HCT116 (cell line): ENCODE results near the gene LRRC9. TPM values are rescaled to one million over a fixed set of nuclear protein-coding genes. Genes with fewer than 3 reads are reported as not detected.

Experiments used
- ATAC-seq: fragments of 200-7000 bp; cut with Tn5 transposase; 2 replicates; pipeline ENCODE4 v1.9.1; 2020; ENCODE audit warnings: mild to moderate bottlenecking, moderate library complexity
- BruUV-seq: library from RNA; stranded (reverse); fragments of 400-500 nt; replicated peaks from 2 replicates; lab custom pipeline; 2021; lab: Mats Ljungman, UMichigan
- CTCF ChIA-PET: fragments of 300-600 bp; sonication (Branson Sonifier 250); formaldehyde crosslinking; loops from one replicate; lab custom pipeline; 2021; ENCODE audit warnings: antibody characterized with exemption; lab: Charles Lee
- POLR2A ChIA-PET: fragments of 300-600, 350-600 bp; sonication (Branson Sonifier 250); formaldehyde crosslinking; loops from one replicate; lab custom pipeline; 2021; ENCODE audit warnings: antibody characterized with exemption; lab: Charles Lee
- RAD21 ChIA-PET, 2 experiments: fragments of 300-600 bp; sonication (Branson Sonifier 250); formaldehyde crosslinking; loops; one replicate each; lab custom pipeline; 2023; ENCODE audit warnings: low total read pairs in 2 of 2; ENCODE audit not compliant: uncharacterized antibody in 2 of 2, unreplicated experiment in 2 of 2, low non-redundant PET in 1 of 2; lab: Charles Lee
- DNase-seq: peaks from one replicate; pipeline ENCODE4 v3.0.0-alpha.2; 2010; ENCODE audit warnings: low read depth, low spot score
- H2AFZ ChIP-seq: fragments of 200-600 bp; shearing (Covaris generic), sonication (generic); 2 replicates; pipeline ENCODE4 v1.6.1; 2017; ENCODE audit warnings: low read depth, mixed run types, mixed read lengths, antibody characterized with exemption, low read length; ENCODE audit not compliant: poor library complexity, severe bottlenecking
- H3K27ac ChIP-seq: 2 replicates; pipeline ENCODE4 v1.5.1; 2012; ENCODE audit warnings: low read depth, low read length
- H3K27me3 ChIP-seq: fragments of 200-600 bp; sonication (generic); 2 replicates; pipeline ENCODE4 v1.6.1; 2016; ENCODE audit warnings: mixed run types, low read length, mixed read lengths; ENCODE audit not compliant: insufficient read depth
- H3K36me3 ChIP-seq, 2 experiments: fragments of 200-500 bp in 1 of 2; fragments of 200-600 bp in 1 of 2; sonication (Bioruptor generic) in 1 of 2; sonication (generic) in 1 of 2; 2 replicates each; pipeline versions ENCODE4 v1.5.1 to v1.6.1; 2014 to 2016; ENCODE audit warnings: low read length in 2 of 2, inconsistent platforms in 1 of 2, mixed read lengths in 1 of 2, mixed run types in 1 of 2; ENCODE audit not compliant: insufficient read depth in 2 of 2, control insufficient read depth in 1 of 2
- H3K4me1 ChIP-seq, 2 experiments: fragments of 200-600 bp in 1 of 2; sonication (generic) in 1 of 2; 2 replicates each; pipeline versions ENCODE4 v1.5.1 to v1.6.1; 2012 to 2017; ENCODE audit warnings: low read length in 2 of 2, inconsistent platforms in 1 of 2, mild to moderate bottlenecking in 1 of 2, mixed read lengths in 1 of 2, mixed run types in 1 of 2, moderate library complexity in 1 of 2; ENCODE audit not compliant: insufficient read depth in 2 of 2, control insufficient read depth in 1 of 2
- H3K4me2 ChIP-seq: fragments of 200-600 bp; sonication (generic); 2 replicates; pipeline ENCODE4 v1.6.1; 2017; ENCODE audit warnings: mixed run types, low read length, mixed read lengths
- H3K4me3 ChIP-seq, 2 experiments: fragments of 200-600 bp in 1 of 2; sonication (generic) in 1 of 2; replicated peaks in 1 of 2; 2 replicates each; pipeline ENCODE4 v1.5.1; 2011 to 2016; ENCODE audit warnings: low read length in 2 of 2, control low read depth in 1 of 2, low read depth in 1 of 2, mild to moderate bottlenecking in 1 of 2, mixed read lengths in 1 of 2, mixed run types in 1 of 2
- H3K79me2 ChIP-seq: fragments of 200-600 bp; sonication (generic); 2 replicates; pipeline ENCODE4 v1.6.1; 2017; ENCODE audit warnings: mild to moderate bottlenecking, mixed run types, low read length, moderate library complexity, mixed read lengths; ENCODE audit not compliant: insufficient read depth
- H3K9ac ChIP-seq: fragments of 200-600 bp; sonication (generic); 2 replicates; pipeline ENCODE4 v1.6.1; 2016; ENCODE audit warnings: low read length, mixed read lengths
- H3K9me2 ChIP-seq: fragments of 200-600 bp; sonication (generic), shearing (Covaris generic); 2 replicates; pipeline ENCODE4 v1.6.1; 2017; ENCODE audit warnings: mixed run types, mild to moderate bottlenecking, moderate library complexity; ENCODE audit not compliant: insufficient read depth
- H3K9me3 ChIP-seq, 2 experiments: fragments of 200-500 bp in 1 of 2; fragments of 200-600 bp in 1 of 2; sonication (Bioruptor generic) in 1 of 2; sonication (generic) in 1 of 2; 2 replicates each; pipeline ENCODE4 v1.6.1; 2014 to 2017; ENCODE audit warnings: low read length in 2 of 2, mixed read lengths in 2 of 2, inconsistent platforms in 1 of 2, low read depth in 1 of 2, mild to moderate bottlenecking in 1 of 2, mixed run types in 1 of 2, moderate library complexity in 1 of 2; ENCODE audit not compliant: control insufficient read depth in 1 of 2, insufficient read depth in 1 of 2
- H4K20me1 ChIP-seq: fragments of 200-600 bp; sonication (generic), shearing (Covaris generic); 2 replicates; pipeline ENCODE4 v1.6.1; 2017; ENCODE audit warnings: mixed run types, mild to moderate bottlenecking, moderate library complexity; ENCODE audit not compliant: insufficient read depth
- EGR1 ChIP-seq: IDR thresholded peaks from 2 replicates; pipeline ENCODE4 v1.6.1; 2012; ENCODE audit warnings: low read depth
- ELF1 ChIP-seq: IDR thresholded peaks from 2 replicates; pipeline ENCODE4 v1.6.1; 2012; ENCODE audit warnings: low read depth, borderline replicate concordance
- EZH2 ChIP-seq: fragments of 200-600 bp; sonication (generic); IDR thresholded peaks from 2 replicates; pipeline ENCODE4 v1.6.1; 2017; ENCODE audit warnings: antibody characterized with exemption, mixed run types
- FOSL1 ChIP-seq: IDR thresholded peaks from 2 replicates; pipeline ENCODE4 v1.6.1; 2012; ENCODE audit warnings: low read depth
- POLR2AphosphoS5 ChIP-seq: IDR thresholded peaks from 2 replicates; pipeline ENCODE4 v1.6.1; 2011; ENCODE audit warnings: mild to moderate bottlenecking, low read depth, low read length, moderate library complexity
- RAD21 ChIP-seq: IDR thresholded peaks from 2 replicates; pipeline ENCODE4 v1.6.1; 2012; ENCODE audit warnings: low read depth, mild to moderate bottlenecking
- SIN3A ChIP-seq: IDR thresholded peaks from 2 replicates; pipeline ENCODE4 v1.6.1; 2012; ENCODE audit warnings: low read depth
- SP1 ChIP-seq: IDR thresholded peaks from 2 replicates; pipeline ENCODE4 v1.6.1; 2012; ENCODE audit warnings: low read depth
- SRF ChIP-seq: IDR thresholded peaks from 2 replicates; pipeline ENCODE4 v1.6.1; 2012; ENCODE audit warnings: low read depth
- TCF7L2 ChIP-seq: IDR thresholded peaks from 2 replicates; pipeline ENCODE4 v1.7.0; 2011; ENCODE audit warnings: borderline replicate concordance, inconsistent platforms; ENCODE audit not compliant: insufficient read depth, insufficient read length; ENCODE audit errors: extremely low read depth
- ZFX ChIP-seq: fragments of 450-650 bp; IDR thresholded peaks from 2 replicates; pipeline ENCODE4 v1.6.1; 2017
- intact Hi-C: fragments of 100-400 bp; cut with micrococcal nuclease; formaldehyde crosslinking; loops from 2 replicates; pipeline ENCODE4 v1.10.0; 2022
- total RNA-seq: library from RNA; stranded (reverse); gene quantifications from one replicate; pipeline ENCODE4 v1.2.1, GENCODE V29; 2021; ENCODE audit not compliant: unreplicated experiment
- TF ChIP-seq, protein P1 (sequence below): IDR thresholded peaks from 2 replicates; pipeline ENCODE4 v1.6.1; 2012; ENCODE audit warnings: low read depth
- TF ChIP-seq, protein P2 (sequence below): IDR thresholded peaks from 2 replicates; pipeline ENCODE4 v1.6.1; 2012
- TF ChIP-seq, protein P3 (sequence below): IDR thresholded peaks from 2 replicates; pipeline ENCODE4 v1.6.1; 2011; ENCODE audit warnings: mild to moderate bottlenecking, low read length, moderate library complexity; ENCODE audit not compliant: insufficient replicate concordance; ENCODE audit errors: extremely low read depth
- TF ChIP-seq, protein P4 (sequence below), 3 experiments: fragments of 200-600 bp in 1 of 3; sonication (generic) in 1 of 3; IDR thresholded peaks in 2 of 3; conservative IDR thresholded peaks in 1 of 3; 2 replicates each; pipeline ENCODE4 v1.5.1; 2012 to 2017; ENCODE audit warnings: low read depth in 2 of 3, low read length in 2 of 3, antibody characterized with exemption in 1 of 3, borderline replicate concordance in 1 of 3, control low read depth in 1 of 3, mild to moderate bottlenecking in 1 of 3, mixed read lengths in 1 of 3, mixed run types in 1 of 3, moderate library complexity in 1 of 3; ENCODE audit not compliant: insufficient read depth in 1 of 3

The LRRC9 gene
- total RNA-seq, 1 experiment from 2014 or later, result not detected

- H3K36me3 ChIP-seq, result no peaks in the 10 kb centered on the region
- ChIA-PET POLR2A (no interaction called here), CTCF (no interaction called here), RAD21 (no interaction called here)
- intact Hi-C loops, result no loop called here
- no peaks in the 10 kb centered on the region for H3K9me2 ChIP-seq
- DNase-seq, result no peak
- no peaks in the 10 kb centered on the region for H3K9me3 ChIP-seq
- H4K20me1 ChIP-seq, result no peaks in the 10 kb centered on the region
- H3K27ac ChIP-seq, result no peak overlapping the region
- H3K4me3 ChIP-seq, result no peak overlapping the region
- BruUV-seq, result no TSS peak
- no peak overlapping the region for H2AFZ ChIP-seq
- no peaks in the 10 kb centered on the region for H3K27me3 ChIP-seq
- H3K79me2 ChIP-seq, result no peaks in the 10 kb centered on the region
- TF ChIP-seq, protein P1, sequence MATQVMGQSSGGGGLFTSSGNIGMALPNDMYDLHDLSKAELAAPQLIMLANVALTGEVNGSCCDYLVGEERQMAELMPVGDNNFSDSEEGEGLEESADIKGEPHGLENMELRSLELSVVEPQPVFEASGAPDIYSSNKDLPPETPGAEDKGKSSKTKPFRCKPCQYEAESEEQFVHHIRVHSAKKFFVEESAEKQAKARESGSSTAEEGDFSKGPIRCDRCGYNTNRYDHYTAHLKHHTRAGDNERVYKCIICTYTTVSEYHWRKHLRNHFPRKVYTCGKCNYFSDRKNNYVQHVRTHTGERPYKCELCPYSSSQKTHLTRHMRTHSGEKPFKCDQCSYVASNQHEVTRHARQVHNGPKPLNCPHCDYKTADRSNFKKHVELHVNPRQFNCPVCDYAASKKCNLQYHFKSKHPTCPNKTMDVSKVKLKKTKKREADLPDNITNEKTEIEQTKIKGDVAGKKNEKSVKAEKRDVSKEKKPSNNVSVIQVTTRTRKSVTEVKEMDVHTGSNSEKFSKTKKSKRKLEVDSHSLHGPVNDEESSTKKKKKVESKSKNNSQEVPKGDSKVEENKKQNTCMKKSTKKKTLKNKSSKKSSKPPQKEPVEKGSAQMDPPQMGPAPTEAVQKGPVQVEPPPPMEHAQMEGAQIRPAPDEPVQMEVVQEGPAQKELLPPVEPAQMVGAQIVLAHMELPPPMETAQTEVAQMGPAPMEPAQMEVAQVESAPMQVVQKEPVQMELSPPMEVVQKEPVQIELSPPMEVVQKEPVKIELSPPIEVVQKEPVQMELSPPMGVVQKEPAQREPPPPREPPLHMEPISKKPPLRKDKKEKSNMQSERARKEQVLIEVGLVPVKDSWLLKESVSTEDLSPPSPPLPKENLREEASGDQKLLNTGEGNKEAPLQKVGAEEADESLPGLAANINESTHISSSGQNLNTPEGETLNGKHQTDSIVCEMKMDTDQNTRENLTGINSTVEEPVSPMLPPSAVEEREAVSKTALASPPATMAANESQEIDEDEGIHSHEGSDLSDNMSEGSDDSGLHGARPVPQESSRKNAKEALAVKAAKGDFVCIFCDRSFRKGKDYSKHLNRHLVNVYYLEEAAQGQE, result no peak
- TF ChIP-seq RAD21 (no peak), ZFX (no peak), EZH2 (no peak), EGR1 (no peak), FOSL1 (no peak)
- TF ChIP-seq, protein P2, sequence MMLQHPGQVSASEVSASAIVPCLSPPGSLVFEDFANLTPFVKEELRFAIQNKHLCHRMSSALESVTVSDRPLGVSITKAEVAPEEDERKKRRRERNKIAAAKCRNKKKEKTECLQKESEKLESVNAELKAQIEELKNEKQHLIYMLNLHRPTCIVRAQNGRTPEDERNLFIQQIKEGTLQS, result no peak
- H3K4me1 ChIP-seq, result no peaks in the 10 kb centered on the region
- H3K4me2 ChIP-seq, result no peak overlapping the region
- no peak for ATAC-seq
- H3K9ac ChIP-seq, result no peak overlapping the region
Measured at GRCh38 chr14:59920378-59920683, 387 bp downstream of the LRRC9 start.

GRCh38 chr14:59925797-59926196, 5.9 kb downstream of the LRRC9 start:
- ChIA-PET RAD21 (no interaction called here), CTCF (no interaction called here), POLR2A (no interaction called here)
- no peaks in the 10 kb centered on the region for H3K36me3 ChIP-seq
- H3K4me1 ChIP-seq, result no peaks in the 10 kb centered on the region
- H3K4me3 ChIP-seq, result no peak overlapping the region
- H3K4me2 ChIP-seq, result no peak overlapping the region
- no peak for ATAC-seq
- H3K9me2 ChIP-seq, result no peaks in the 10 kb centered on the region
- no peak overlapping the region for H2AFZ ChIP-seq
- no peaks in the 10 kb centered on the region for H3K9me3 ChIP-seq
- H3K27me3 ChIP-seq, result no peaks in the 10 kb centered on the region
- no peak overlapping the region for H3K27ac ChIP-seq
- intact Hi-C loops, result no loop called here
- H3K9ac ChIP-seq, result no peak overlapping the region
- BruUV-seq, result no TSS peak
- no peaks in the 10 kb centered on the region for H3K79me2 ChIP-seq
- no peak for DNase-seq
- H4K20me1 ChIP-seq, result no peaks in the 10 kb centered on the region
- no peak for TF ChIP-seq ELF1
- TF ChIP-seq, protein P3, sequence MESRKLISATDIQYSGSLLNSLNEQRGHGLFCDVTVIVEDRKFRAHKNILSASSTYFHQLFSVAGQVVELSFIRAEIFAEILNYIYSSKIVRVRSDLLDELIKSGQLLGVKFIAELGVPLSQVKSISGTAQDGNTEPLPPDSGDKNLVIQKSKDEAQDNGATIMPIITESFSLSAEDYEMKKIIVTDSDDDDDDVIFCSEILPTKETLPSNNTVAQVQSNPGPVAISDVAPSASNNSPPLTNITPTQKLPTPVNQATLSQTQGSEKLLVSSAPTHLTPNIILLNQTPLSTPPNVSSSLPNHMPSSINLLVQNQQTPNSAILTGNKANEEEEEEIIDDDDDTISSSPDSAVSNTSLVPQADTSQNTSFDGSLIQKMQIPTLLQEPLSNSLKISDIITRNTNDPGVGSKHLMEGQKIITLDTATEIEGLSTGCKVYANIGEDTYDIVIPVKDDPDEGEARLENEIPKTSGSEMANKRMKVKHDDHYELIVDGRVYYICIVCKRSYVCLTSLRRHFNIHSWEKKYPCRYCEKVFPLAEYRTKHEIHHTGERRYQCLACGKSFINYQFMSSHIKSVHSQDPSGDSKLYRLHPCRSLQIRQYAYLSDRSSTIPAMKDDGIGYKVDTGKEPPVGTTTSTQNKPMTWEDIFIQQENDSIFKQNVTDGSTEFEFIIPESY, result no peak
- no peak for TF ChIP-seq TCF7L2
- no peak for TF ChIP-seq SP1
- no peak for TF ChIP-seq SRF
- TF ChIP-seq SIN3A, result no peak
- TF ChIP-seq POLR2AphosphoS5, result no peak
- TF ChIP-seq, protein P4, sequence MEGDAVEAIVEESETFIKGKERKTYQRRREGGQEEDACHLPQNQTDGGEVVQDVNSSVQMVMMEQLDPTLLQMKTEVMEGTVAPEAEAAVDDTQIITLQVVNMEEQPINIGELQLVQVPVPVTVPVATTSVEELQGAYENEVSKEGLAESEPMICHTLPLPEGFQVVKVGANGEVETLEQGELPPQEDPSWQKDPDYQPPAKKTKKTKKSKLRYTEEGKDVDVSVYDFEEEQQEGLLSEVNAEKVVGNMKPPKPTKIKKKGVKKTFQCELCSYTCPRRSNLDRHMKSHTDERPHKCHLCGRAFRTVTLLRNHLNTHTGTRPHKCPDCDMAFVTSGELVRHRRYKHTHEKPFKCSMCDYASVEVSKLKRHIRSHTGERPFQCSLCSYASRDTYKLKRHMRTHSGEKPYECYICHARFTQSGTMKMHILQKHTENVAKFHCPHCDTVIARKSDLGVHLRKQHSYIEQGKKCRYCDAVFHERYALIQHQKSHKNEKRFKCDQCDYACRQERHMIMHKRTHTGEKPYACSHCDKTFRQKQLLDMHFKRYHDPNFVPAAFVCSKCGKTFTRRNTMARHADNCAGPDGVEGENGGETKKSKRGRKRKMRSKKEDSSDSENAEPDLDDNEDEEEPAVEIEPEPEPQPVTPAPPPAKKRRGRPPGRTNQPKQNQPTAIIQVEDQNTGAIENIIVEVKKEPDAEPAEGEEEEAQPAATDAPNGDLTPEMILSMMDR (IDR thresholded peaks at IDR 0.05 in 2 of 3, conservative IDR thresholded peaks at IDR 0.05 in 1 of 3; ENCODE audit: borderline replicate concordance in 1 of 3, insufficient read depth in 1 of 3, low read depth in 2 of 3, low read length in 2 of 3), result no peak
- TF ChIP-seq EGR1, result no peak
